SJCRH30 (cell line): ENCODE data around the gene CDKN1C. TPM values are rescaled to one million over a fixed set of nuclear protein-coding genes. Genes with fewer than 3 reads are reported as not detected.

Experiments
- DNase-seq, 2 experiments: peaks; one replicate each; pipeline ENCODE4 v3.0.0-alpha.2; 2015 to 2020
- H3K27ac ChIP-seq: fragments of 250-450 bp; sonication (Bioruptor Pico); 2 replicates; pipeline ENCODE4 v1.5.1; 2020; ENCODE audit warnings: mild to moderate bottlenecking, moderate library complexity
- H3K27me3 ChIP-seq: fragments of 250-450 bp; sonication (Bioruptor Pico); 2 replicates; pipeline ENCODE4 v1.5.1; 2020; ENCODE audit warnings: mild to moderate bottlenecking, moderate library complexity
- H3K36me3 ChIP-seq: fragments of 250-450 bp; sonication (Bioruptor Pico); 2 replicates; pipeline ENCODE4 v1.5.1; 2020; ENCODE audit warnings: mild to moderate bottlenecking, moderate library complexity
- H3K4me1 ChIP-seq: fragments of 250-450 bp; sonication (Bioruptor Pico); 2 replicates; pipeline ENCODE4 v1.5.1; 2020; ENCODE audit warnings: mild to moderate bottlenecking, moderate library complexity
- H3K4me3 ChIP-seq: fragments of 250-450 bp; sonication (Bioruptor Pico); 2 replicates; pipeline ENCODE4 v1.5.1; 2020; ENCODE audit warnings: mild to moderate bottlenecking, moderate library complexity
- H3K9me3 ChIP-seq: fragments of 250-450 bp; sonication (Bioruptor Pico); replicated peaks from 2 replicates; pipeline ENCODE4 v1.5.1; 2020; ENCODE audit warnings: mild to moderate bottlenecking, moderate library complexity
- total RNA-seq: library from RNA; depleted of rRNA; stranded (reverse); fragments of >200 nt; shearing (Covaris generic); gene quantifications from 2 replicates; pipeline ENCODE4 v1.2.3, GENCODE V29; 2014; rRNA removed

Gene CDKN1C
- total RNA-seq, 1 experiment from 2014 or later, result not detected

DNA sequence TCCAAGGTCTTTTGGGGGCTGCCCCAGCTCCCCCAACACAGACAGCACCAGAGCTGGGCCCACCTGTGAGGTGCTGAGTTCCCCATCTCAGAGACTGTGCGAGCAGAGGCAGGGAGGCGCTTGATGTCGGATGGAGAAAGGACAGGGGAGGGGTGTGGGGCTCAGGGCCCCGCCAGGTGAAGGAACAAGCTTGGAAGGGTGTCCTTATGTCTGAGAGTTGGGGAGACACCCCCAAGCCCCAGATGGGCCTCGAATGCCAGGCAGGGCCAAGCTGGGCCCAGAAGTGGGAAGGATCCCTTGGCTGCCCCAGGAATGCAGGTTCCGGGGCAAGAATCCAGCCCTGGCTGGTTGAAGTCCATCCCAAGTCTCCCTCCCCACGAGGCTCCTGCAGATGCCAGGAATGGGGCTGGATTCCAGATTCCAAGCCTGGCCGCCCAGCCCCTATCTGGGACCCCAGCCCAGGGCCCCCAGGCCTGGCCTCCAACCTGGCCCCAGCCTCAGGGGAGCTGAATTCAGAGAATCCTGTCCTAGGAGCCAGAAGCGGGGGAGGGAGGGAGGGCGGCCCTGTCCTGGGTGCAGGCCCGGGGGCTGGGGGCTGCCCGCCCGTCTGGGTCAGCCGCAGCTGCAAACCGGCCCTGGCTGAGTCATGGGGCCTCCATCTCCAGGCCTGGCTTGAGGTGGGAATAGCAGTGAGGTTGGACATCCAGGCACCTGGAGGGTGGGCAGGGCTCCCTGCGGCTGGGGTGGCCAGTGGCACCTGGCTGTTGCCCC lies 50.9 kb downstream of the CDKN1C start:
- no peak overlapping the region for H3K27ac ChIP-seq
- H3K36me3 ChIP-seq, result no peaks in the 10 kb centered on the region
- no peak for DNase-seq
- no peaks in the 10 kb centered on the region for H3K4me1 ChIP-seq
- H3K27me3 ChIP-seq, result 0 out of 2 replicates have a peak, but pooled peaks cover 5% of the 10 kb centered on the region
- H3K9me3 ChIP-seq, result no peaks in the 10 kb centered on the region
- no peak overlapping the region for H3K4me3 ChIP-seq

DNA sequence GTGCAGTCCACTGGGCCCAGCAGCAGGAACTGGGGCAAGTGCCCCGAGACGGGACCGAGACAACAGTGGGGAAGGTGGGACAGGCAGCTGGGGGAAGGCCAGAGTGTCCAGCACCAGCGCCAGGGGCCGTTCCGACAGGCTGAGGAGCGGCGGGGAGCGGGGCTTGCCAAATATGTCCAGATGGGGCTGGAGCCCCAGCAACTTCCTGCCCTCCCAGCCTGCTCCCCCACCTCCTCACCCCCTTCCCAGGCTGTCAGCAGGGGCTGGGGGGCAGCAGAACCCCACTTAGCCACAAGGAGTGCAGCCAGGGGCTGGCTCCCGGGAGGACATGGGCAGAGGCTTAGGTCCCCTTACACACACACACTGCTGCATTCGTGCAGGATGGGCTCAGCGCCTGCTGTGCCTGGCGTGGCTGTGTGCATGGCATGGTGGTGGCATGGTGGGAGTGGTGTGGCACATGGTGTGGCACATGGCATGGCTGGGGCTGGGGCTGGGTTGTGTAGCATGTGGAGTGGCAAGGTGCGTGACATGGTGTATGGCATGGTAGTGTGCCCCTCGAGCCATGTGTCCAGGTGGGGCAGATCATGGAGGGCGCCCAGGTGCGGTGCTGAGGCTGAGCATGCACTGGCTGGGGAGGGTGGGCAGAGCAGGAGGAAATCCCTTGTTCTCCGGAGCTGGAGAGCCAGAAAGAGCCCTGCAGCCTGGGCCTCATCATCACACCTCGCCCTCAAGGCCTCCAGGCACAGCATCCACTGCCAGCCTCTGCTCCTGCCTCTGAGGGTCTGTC lies 51.7 kb downstream of the CDKN1C start:
- no peak overlapping the region for H3K27ac ChIP-seq
- peaks cover 6% of the 10 kb centered on the region; the same call in 1 of the 2 replicates for H3K9me3 ChIP-seq
- H3K36me3 ChIP-seq, result no peaks in the 10 kb centered on the region
- H3K4me3 ChIP-seq, result no peak overlapping the region
- 0 out of 2 replicates have a peak, but pooled peaks cover 5% of the 10 kb centered on the region for H3K27me3 ChIP-seq
- DNase-seq, result no peak
- H3K4me1 ChIP-seq, result no peaks in the 10 kb centered on the region

Other genes starting within 250 kb of the CDKN1C start
- gene KCNQ1OT1, start 185.8 kb downstream of the CDKN1C start, total RNA-seq, result 8.5 and 12.3 TPM in 2 replicates
- not detected in 2 replicates for gene PHLDA2, start 43.6 kb upstream of the CDKN1C start, total RNA-seq
- 135 and 168 TPM in 2 replicates for gene NAP1L4, start 106.6 kb upstream of the CDKN1C start, total RNA-seq
- gene CARS1, start 171.6 kb upstream of the CDKN1C start, total RNA-seq, result 25.0 and 32.0 TPM in 2 replicates